Measurements from ENCODE around the gene SLC29A1.
A peak's percentile ranks its signal among the peaks of the same experiment; 100 is the strongest.

The SLC29A1 gene

DNA sequence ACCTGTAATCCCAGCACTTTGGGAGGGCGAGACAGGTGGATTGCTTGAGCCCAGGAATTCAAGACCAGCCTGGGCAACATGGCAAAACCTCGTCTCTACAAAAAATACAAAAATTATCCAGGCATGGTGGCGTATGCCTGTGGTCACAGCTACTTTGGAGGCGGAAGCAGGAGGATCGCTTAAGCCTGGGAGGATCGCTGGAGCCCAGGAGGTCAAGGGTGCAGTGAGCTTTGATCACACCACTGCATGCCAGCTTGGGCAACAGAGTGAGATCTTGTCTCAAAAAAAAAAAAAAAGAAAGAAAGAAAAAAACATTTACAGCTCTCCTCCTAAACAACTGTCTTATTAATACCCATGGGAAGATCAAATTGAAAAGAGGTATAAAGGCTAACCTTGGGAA lies 15.4 kb upstream of the SLC29A1 start:
- H3K36me3 ChIP-seq (ENCODE audit: insufficient read depth, insufficient read length, low read length) = no peaks in the 10 kb centered on the region
- H3K27me3 ChIP-seq (ENCODE audit: insufficient read depth, insufficient read length) = no peaks in the 10 kb centered on the region
- TF ChIP-seq SUZ12 (IDR thresholded peaks at IDR 0.05; ENCODE audit: extremely low read depth, insufficient read depth, insufficient read length) (no peak), YY1 (IDR thresholded peaks at IDR 0.05; ENCODE audit: insufficient read depth, insufficient read length) (no peak), ZNF274 (IDR thresholded peaks at IDR 0.05; ENCODE audit: low read depth, low read length) (no peak)

GRCh38 chr6:44211284-44211683 lies 12.1 kb upstream of the SLC29A1 start:
- no peaks in the 10 kb centered on the region for H3K27me3 ChIP-seq (ENCODE audit: insufficient read depth, insufficient read length)
- no peak overlapping the region for H3K9ac ChIP-seq (ENCODE audit: insufficient read length, low read depth)
- TF ChIP-seq ZNF274 (IDR thresholded peaks at IDR 0.05; ENCODE audit: low read depth, low read length) = no peak
- TF ChIP-seq YY1 (IDR thresholded peaks at IDR 0.05; ENCODE audit: insufficient read depth, insufficient read length) = no peak
- no peak for TF ChIP-seq SUZ12 (IDR thresholded peaks at IDR 0.05; ENCODE audit: extremely low read depth, insufficient read depth, insufficient read length)
- DNase-seq (ENCODE audit: low read depth, low spot score) = no peak
- H3K9me3 ChIP-seq (ENCODE audit: insufficient read depth, low read length) = no peaks in the 10 kb centered on the region
- H3K4me3 ChIP-seq (ENCODE audit: insufficient read length, low read depth) = no peak overlapping the region
- peaks cover 3% of the 10 kb centered on the region for H3K4me1 ChIP-seq (ENCODE audit: insufficient read depth, insufficient read length)
- no peaks in the 10 kb centered on the region for H3K36me3 ChIP-seq (ENCODE audit: insufficient read depth, insufficient read length, low read length)

More for the DNA sequence above, 15.4 kb upstream of the SLC29A1 start:
- no peak for DNase-seq (ENCODE audit: low read depth, low spot score)
- Histone ChIP-seq H3K9me3 (ENCODE audit: insufficient read depth, low read length) (no peaks in the 10 kb centered on the region), H3K9ac (ENCODE audit: insufficient read length, low read depth) (no peak overlapping the region), H3K4me1 (ENCODE audit: insufficient read depth, insufficient read length) (no peaks in the 10 kb centered on the region), H3K4me3 (ENCODE audit: insufficient read length, low read depth) (no peak overlapping the region)

GRCh38 chr6:44214307-44214706 lies 9.1 kb upstream of the SLC29A1 start:
- H3K9me3 ChIP-seq (ENCODE audit: insufficient read depth, low read length) = no peaks in the 10 kb centered on the region
- H3K36me3 ChIP-seq (ENCODE audit: insufficient read depth, insufficient read length, low read length) = no peaks in the 10 kb centered on the region
- DNase-seq (ENCODE audit: low read depth, low spot score) = no peak
- TF ChIP-seq YY1 (IDR thresholded peaks at IDR 0.05; ENCODE audit: insufficient read depth, insufficient read length) (no peak), SUZ12 (IDR thresholded peaks at IDR 0.05; ENCODE audit: extremely low read depth, insufficient read depth, insufficient read length) (no peak), ZNF274 (IDR thresholded peaks at IDR 0.05; ENCODE audit: low read depth, low read length) (no peak)
- no peak overlapping the region for H3K9ac ChIP-seq (ENCODE audit: insufficient read length, low read depth)
- no peaks in the 10 kb centered on the region for H3K27me3 ChIP-seq (ENCODE audit: insufficient read depth, insufficient read length)
- no peak overlapping the region for H3K4me3 ChIP-seq (ENCODE audit: insufficient read length, low read depth)
- peaks cover 11% of the 10 kb centered on the region for H3K4me1 ChIP-seq (ENCODE audit: insufficient read depth, insufficient read length)

DNA sequence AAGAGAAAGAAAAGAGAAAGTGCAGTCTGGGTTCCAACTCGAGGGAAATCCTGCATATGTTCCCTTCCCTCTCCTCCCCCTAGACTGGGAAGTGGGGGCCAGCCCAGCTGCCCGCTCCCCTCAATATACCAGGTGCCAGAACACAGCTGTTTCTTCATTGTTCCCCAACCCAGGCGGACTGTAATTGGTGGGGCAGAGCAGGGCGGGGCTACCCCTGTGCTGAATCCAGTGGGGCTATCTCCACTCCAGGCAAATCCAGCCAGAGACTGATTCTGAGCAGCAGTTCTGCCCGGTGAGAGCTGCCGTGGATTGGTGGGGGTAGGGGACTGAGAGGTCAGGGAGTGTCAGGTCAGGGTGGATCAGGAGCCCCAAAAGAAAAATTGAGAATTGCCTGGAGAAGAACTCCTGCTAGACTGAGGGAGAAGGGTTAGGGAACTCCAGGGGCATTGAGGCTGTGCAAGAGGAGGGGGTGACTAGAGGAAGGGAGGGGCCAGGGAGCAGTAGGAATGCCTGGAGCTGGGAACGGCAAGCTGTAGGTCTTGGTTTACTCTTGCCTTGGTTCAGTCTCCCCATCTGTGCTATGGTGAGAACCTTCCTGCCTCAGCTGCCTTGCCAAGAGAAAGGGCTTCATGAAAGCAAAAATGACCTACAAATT lies 6.6 kb upstream of the SLC29A1 start, which contains the start of gene MYMX:
MYMX (plus strand) TSS at position 250 of the 655 bp plus-strand sequence. CDS start 546 bp downstream, outside the sequence.
- no peak for DNase-seq (ENCODE audit: low read depth, low spot score)
- Histone ChIP-seq H3K9ac (ENCODE audit: insufficient read length, low read depth) (peak within 1 kb of the TSS; percentile 75), H3K27me3 (ENCODE audit: insufficient read depth, insufficient read length) (no peaks in the 10 kb centered on the region), H3K36me3 (ENCODE audit: insufficient read depth, insufficient read length, low read length) (no peaks in the 10 kb centered on the region), H3K4me3 (ENCODE audit: insufficient read length, low read depth) (no peak within 1 kb of the TSS), H3K9me3 (ENCODE audit: insufficient read depth, low read length) (no peaks in the 10 kb centered on the region), H3K4me1 (ENCODE audit: insufficient read depth, insufficient read length) (peaks cover 11% of the 10 kb centered on the region)
- TF ChIP-seq SUZ12 (IDR thresholded peaks at IDR 0.05; ENCODE audit: extremely low read depth, insufficient read depth, insufficient read length) (no peak), YY1 (IDR thresholded peaks at IDR 0.05; ENCODE audit: insufficient read depth, insufficient read length) (no peak), ZNF274 (IDR thresholded peaks at IDR 0.05; ENCODE audit: low read depth, low read length) (no peak)

- Histone ChIP-seq H3K9ac (ENCODE audit: insufficient read length, low read depth) (peak overlapping the region; percentile 75), H3K9me3 (ENCODE audit: insufficient read depth, low read length) (no peaks in the 10 kb centered on the region), H3K4me1 (ENCODE audit: insufficient read depth, insufficient read length) (peaks cover 12% of the 10 kb centered on the region), H3K4me3 (ENCODE audit: insufficient read length, low read depth) (no peak overlapping the region), H3K27me3 (ENCODE audit: insufficient read depth, insufficient read length) (peaks cover under 1% of the 10 kb centered on the region), H3K36me3 (ENCODE audit: insufficient read depth, insufficient read length, low read length) (no peaks in the 10 kb centered on the region)
- TF ChIP-seq ZNF274 (IDR thresholded peaks at IDR 0.05; ENCODE audit: low read depth, low read length) = no peak
- TF ChIP-seq SUZ12 (IDR thresholded peaks at IDR 0.05; ENCODE audit: extremely low read depth, insufficient read depth, insufficient read length) = no peak
- no peak for TF ChIP-seq YY1 (IDR thresholded peaks at IDR 0.05; ENCODE audit: insufficient read depth, insufficient read length)
- no peak for DNase-seq (ENCODE audit: low read depth, low spot score)
These were observed 5.9 kb upstream of the SLC29A1 start for GRCh38 chr6:44217332-44218143.

DNA sequence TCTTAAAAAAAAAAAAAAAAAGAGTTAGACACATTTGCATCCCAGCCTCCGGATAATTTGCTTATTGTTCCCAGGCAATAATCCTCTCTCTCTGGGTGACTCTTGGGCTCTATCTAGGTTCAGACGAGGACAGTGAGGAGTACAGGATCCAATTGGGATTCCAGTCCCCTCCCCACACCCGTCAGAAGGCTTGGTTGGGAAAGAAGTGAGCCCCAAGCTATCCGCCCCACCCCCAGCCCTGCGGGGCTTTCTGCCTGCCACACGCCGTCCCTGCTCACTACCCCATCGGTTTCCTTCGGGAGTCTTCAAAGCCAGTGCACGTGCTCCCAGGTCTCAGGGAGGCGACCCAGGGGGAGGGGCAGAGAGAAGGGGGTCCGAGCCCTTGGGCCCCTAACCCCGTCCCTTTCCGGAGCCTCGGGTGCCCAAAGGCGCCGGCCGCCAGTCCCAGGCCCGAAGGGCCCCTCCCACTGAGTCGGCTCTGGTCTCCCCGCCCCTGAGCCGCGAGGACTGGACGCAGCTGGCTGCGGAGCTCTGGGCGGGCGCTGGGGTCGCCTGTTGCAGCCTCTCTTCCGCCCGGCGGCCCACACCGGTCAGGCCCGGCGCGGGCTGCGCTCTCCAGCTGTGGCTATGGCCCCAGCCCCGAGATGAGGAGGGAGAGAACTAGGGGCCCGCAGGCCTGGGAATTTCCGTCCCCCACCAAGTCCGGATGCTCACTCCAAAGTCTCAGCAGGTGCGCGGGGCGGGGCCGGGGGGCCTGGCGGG lies 4.2 kb upstream of the SLC29A1 start:
- H3K36me3 ChIP-seq (ENCODE audit: insufficient read depth, insufficient read length, low read length) = no peaks in the 10 kb centered on the region
- H3K4me3 ChIP-seq (ENCODE audit: insufficient read length, low read depth) = peak overlapping the region; percentile 46
- DNase-seq (ENCODE audit: low read depth, low spot score) = peak; percentile 77
- no peaks in the 10 kb centered on the region for H3K9me3 ChIP-seq (ENCODE audit: insufficient read depth, low read length)
- peak overlapping the region; percentile 85 for H3K9ac ChIP-seq (ENCODE audit: insufficient read length, low read depth)
- peaks cover 7% of the 10 kb centered on the region for H3K27me3 ChIP-seq (ENCODE audit: insufficient read depth, insufficient read length)
- peaks cover 14% of the 10 kb centered on the region for H3K4me1 ChIP-seq (ENCODE audit: insufficient read depth, insufficient read length)
- TF ChIP-seq SUZ12 (IDR thresholded peaks at IDR 0.05; ENCODE audit: extremely low read depth, insufficient read depth, insufficient read length) = no peak
- no peak for TF ChIP-seq YY1 (IDR thresholded peaks at IDR 0.05; ENCODE audit: insufficient read depth, insufficient read length)
- TF ChIP-seq ZNF274 (IDR thresholded peaks at IDR 0.05; ENCODE audit: low read depth, low read length) = no peak

All from NT2/D1 (cell line).